NCI-H69 (cell line): ENCODE data around the gene PKNOX2.
A peak's percentile ranks its signal among the peaks of the same experiment; 100 is the strongest.

ENCODE experiments used
- DNase-seq: peaks from one replicate; lab custom pipeline; 2025; lab: John Stamatoyannopoulos, UW

The PKNOX2 gene

DNA sequence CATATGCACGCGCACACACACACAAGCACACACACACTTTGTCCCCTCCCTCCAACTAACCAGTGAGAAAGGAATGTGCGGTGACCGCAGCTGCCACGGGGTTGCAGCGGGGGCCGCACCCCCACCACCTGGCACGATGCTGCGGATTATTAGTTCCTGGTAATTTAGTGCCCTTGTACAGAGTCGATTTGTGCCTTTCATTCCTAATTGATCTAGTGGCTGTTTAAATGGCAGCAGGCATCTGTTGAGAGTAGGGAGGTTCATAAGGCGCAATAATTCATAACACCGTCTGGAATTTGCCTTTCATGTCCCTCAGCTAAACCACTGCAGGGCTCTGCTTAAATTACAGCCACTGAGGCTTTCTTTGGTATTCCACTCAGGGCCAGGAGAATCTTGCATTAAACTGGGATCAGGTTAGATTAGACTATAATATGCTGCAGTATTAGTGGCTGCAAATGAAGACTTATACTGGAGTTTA, 217.8 kb downstream of the PKNOX2 start:
- peak; percentile 80 for DNase-seq

DNA sequence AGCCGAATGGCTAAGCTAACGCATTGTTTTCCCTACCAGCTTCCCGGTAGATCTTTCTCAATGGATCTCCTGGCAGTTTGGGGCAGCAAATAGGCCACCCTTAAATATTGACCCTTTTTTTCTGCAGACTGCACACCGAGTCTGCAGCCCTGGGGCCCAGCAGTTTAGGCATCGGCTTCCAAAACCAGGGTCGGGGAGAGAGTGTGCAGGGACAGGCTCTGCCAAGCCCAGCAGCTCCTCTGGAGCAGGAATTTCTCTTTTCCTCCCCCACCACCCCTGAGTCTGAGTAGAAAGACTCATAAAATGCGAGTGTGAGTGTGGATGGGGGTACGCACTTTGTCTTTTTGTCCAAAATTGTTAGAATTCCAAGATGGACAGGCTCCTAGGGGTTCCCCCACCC, 218.3 kb downstream of the PKNOX2 start:
- no peak for DNase-seq

DNA sequence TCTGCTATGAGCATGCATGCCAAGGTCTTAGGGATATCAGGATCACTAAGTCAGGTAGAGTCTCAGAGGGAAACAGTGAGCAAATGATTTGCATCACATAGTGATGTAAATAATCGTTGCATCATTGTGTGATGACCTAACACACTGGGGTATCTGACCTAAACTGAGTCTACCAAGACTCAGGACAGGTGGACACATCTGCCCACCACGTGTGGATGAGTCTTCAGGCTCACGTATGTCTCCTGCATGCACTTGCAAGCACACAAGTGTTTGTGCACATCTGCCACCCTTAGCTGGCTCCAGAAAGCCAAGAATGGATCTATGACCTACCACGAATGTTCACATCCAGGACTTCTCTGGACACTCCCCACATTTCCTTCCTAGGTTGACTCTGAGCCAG, 220.3 kb downstream of the PKNOX2 start:
- no peak for DNase-seq

DNA sequence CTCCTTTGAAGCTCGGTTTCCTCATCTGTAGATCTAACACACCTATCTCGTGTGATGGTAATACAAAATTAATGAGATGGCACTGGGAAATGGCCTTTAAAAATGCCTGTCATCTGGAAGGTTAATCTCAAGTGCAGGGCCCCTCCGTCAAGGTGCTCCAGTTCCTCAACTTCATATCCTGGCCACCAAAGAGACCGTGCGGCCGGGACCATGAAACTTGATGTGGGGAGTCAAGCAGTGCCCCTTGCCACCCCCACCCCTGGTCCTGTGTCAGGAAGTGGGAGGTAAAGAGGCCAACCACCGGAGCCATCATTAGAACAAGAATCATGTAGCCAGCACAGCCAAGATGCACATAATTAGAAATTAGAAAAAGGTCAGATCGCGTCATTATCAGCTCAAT, 223.3 kb downstream of the PKNOX2 start:
- DNase-seq, result no peak

DNA sequence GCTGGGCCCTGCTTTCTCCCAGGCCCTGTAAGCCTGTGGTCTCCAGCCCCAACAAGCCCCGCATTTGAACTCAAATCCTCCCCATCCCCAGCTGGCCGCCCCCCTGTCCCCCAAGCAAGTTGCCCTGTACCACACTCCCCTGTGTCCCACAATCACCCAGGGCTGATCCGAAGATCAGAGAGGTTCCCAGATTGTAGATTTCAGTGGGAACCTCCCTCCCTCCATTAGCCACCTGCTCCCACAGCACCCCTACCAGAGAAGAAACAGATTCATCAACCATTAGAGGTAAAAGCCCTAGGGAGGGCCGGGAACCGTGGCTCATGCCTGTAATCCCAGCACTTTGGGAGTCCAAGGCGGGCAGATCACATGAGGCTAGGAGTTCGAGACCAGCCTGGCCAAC, 224.1 kb downstream of the PKNOX2 start:
- DNase-seq, result peak; percentile 50

DNA sequence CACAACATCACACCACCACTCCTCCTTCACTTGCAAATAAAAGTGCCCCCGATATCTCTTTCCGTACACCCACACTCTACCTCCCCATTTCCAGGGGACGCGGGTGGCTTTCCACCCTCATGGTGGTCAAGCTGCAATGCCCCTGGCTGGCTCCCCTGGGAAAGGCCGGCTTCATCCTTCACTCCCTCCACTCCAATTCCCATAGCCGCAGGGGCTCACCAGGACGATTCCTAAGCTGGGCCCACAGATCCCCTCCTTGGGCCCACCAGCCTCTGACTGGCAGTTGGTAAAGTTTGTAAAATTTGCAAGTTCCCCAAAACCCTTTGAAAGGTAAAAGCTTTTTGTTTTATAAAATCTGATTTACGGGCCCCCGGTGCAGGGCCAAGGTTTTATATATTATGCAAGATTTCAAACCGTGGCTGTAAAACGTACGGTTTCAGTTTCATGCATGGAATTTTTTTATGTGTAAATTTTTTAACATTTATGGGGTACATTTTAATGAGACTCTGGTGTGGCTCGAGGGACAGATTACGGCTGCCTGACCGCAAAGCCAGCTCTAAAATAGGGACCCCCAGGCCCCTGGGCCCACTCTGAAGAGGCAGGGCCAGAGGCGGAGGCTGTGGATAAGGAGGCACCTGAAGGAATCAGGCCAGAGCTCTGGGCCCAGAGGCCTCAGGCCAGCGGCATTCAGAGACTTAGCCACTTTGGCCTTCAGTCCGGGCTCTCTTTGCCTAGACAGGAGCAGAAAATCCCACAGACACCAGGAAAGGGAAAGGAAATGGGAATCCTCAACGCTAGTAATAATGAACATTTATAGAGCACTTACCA, 225.0 kb downstream of the PKNOX2 start:
- no peak for DNase-seq

DNA sequence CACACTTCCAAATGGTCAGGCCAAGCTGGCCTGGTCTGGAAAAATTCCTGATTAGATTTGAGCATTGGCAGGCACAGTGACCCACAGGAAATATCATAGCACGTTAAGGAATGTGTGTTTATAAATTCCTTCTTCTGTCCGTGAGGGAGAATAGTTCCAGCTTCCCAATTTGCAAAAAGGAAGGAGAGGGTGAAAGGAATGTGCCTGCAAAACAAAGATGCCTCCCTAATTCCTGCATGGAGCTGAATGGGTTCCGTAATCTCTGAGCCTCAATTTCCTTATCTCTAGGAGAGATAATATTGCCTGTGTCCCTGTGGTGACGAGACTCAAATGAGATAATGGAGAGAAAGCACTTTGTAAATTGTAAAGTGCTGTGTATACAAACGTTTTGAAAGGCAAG, 226.4 kb downstream of the PKNOX2 start:
- no peak for DNase-seq

DNA sequence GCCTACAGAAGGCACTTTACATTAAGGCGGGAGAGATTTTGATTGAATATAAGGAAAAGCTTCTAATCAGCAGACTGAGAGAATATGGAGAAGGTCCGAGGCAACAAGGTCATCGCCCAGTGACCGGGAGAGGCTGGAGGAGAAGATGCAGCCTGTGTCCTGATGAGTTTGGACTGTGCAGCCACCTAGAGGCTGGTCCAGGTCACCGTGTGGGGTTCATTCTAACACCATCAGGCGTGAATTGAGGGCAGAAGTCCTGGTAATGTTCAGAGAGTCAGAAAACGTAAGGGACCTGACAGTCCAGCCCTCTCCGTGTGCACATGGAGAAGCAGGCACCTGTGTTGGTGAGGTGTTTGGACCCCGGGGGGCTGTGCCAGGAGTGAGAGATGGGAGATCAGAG, 228.8 kb downstream of the PKNOX2 start:
- DNase-seq, result no peak

DNA sequence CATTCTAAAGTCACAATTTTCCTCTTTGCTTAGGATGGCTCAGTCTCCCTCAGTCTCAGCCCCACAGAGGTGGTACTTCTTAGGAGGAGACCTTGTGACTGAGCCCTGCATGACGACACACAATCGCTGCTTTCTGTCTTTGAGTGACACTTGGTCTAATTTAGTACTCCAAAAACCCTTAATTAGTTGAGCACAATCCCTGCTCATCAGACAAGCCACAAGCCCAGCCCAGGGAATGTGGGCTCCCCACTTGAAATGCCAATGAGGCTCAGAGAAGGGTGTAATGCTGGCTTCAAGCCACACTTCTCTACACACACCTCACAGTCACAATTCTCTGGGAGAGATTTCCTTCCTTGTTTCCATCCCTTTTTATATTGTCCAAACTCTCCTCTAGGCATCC, 229.7 kb downstream of the PKNOX2 start:
- DNase-seq, result peak; percentile 12

DNA sequence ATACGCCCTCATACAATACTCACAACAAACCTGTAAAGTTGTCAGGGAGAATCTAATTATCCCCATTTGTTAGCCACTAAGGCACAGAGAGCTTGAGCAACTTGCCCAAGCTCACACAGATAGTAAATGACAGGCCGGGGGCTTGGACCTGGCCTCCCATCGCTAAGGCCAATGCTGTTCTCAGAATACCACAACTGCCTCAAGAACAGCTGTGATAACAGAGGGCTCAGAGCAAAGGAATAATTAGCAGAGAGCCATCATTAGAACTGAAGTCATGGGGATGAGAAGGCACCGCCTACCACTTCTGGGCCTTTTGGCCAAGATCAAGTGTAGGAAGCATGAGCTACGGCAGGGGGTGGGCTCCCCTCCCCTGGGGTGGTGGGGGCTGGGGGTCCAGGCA, 232.9 kb downstream of the PKNOX2 start:
- peak; percentile 61 for DNase-seq

DNA sequence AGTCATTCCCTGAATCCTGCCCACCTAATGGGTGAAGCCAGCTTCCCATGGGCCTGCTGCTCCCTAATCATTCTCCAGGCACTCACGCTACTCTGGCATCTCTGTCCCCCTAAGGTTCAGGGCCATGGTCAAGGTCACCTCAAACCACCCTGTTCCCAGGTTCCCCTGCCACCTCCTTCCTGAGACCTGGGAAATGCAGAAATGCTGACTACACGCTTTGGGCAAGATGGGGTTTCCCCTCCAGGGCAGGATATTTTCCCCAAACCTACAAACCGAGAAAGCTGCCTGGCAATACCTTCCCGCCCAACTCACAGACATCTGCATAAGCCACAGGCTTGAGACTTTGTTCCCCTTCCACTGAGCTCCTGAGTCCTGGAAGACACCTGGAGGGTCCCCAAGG, 233.9 kb downstream of the PKNOX2 start:
- no peak for DNase-seq

DNA sequence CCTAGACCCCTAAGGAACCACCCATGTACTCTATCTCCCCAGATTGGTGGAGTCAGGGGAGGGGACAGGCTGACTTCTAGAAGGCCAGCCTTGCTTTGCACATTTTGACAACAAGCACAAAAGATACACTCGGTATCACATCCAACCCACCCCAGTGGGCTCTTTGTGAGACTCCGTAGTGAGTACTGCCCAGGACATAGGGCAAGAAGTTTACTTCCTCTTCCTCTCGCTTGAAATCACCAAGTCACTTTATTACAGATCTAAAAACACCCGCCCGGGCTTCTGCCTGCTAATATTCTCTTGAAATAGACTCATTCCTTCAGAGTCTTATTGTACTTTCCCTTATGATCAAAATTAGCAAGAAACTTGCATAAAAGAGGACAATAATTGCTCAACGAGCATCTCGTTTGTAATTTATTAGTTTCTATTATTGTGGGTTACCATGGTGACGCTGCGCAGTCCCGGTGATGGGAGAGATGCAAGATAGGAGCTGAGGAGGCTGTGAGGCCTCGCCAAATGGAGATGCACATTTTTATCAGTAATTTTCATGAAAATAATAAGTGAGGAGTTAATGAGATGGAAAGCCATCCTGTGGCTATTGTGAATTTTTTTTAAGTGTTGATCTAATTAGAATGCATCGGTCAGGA, 234.6 kb downstream of the PKNOX2 start:
- no peak for DNase-seq

DNA sequence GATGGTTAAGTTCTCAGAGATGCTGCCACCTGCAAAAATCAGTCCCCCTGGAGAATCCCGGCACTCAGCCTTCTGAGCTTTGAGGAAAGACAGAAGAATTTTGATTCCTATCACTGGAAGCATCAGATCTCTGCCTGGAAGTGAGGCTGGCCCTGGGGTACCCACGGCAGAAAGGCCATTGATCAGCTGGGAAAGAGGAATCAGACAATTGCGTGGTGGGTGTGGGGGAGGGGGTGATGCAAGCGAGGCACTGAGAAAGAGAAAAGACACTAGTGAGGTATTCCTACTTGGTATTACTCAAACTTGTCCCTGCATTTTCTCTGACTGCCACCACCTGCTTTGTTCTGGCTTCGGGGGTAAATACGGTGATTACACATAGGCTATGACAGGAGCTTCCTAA, 235.4 kb downstream of the PKNOX2 start:
- DNase-seq, result no peak

DNA sequence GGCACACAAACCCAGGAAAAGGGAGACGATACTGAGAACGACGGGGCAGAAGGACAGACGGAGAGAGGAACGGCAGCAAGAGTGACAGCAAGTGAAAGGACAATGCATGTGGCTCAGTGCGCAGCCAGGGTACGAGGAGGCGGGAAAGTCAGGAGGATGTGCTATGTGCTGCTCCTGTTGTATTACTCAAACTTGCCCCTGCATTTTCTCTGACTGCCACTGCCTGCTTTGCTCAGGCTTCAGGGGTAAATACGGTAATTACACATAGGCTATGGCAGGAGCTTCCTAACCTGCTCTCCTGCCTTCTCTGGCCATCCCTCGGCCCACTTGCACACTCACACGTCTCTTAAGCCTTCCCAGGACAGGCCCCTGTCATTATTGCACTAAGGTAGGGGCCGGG, 236.7 kb downstream of the PKNOX2 start:
- DNase-seq, result no peak

DNA sequence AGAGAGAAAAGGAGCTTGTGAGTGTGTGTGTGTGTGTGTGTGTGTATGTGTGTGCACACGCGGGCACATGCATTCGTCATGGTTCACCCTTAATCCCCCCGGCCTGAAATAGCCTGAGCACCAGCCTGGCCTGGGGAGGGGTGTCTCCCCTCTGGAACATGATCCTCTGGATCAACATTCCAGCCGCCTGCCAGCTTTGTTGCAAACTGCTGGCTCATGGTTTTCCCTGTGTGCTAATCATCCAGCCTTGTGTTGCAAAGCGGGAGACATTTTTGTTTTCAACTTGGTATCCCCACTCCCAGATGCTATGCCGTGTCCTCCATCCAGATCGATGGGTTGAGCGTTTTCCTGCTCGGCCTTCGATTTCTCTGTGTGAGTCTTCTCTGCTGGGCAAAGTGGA, 237.2 kb downstream of the PKNOX2 start:
- DNase-seq, result no peak

DNA sequence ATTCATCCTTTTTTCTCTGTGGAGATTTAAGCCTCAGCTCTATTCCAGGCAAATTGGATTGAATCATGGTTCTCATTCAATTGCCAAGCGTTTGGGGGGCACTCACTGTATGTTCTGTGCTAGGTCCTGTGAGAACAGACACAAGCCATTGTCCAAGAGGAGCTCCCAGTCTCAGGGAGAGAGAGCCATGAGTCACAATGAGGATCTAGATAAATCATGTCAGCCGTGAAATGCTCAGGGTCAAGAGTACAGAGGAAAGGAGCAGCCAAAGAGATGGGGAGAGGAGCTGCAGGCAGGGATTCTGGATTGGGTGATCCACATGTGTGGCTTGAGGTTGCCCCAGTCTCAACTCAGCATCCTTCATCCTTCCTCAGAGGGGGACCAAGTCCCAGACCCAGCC, 237.9 kb downstream of the PKNOX2 start:
- DNase-seq, result peak; percentile 18

DNA sequence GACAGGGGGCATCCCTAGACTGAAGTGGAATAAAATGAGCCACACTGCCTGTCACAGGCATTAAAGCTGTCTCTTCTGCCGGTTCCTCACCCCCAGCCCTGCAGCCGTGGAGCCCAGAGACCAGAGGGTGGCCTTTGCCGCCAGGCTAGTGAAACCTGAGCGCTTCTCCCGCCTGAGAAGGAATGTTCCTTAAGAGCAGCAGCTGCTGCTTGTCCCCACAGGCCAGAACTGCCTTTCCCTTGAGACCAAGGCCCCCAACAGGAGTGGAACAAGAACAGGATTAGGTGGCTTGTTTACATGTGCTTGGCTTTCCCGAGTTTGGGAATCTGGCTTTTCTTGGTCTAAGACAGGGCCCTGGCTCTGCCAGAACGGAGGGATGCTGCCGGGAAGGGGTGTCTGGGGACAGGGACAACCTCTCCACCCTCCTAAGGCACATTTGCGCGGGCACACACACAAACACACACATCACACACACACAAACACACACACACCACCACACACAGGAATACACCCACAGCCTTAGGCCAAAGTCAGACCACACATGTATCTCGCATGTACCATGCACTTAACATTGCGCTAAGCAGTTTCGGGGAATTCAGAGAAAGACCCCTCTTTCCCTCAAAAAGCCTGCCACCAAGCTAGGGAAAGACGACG, 239.7 kb downstream of the PKNOX2 start:
- peak; percentile 65 for DNase-seq

DNA sequence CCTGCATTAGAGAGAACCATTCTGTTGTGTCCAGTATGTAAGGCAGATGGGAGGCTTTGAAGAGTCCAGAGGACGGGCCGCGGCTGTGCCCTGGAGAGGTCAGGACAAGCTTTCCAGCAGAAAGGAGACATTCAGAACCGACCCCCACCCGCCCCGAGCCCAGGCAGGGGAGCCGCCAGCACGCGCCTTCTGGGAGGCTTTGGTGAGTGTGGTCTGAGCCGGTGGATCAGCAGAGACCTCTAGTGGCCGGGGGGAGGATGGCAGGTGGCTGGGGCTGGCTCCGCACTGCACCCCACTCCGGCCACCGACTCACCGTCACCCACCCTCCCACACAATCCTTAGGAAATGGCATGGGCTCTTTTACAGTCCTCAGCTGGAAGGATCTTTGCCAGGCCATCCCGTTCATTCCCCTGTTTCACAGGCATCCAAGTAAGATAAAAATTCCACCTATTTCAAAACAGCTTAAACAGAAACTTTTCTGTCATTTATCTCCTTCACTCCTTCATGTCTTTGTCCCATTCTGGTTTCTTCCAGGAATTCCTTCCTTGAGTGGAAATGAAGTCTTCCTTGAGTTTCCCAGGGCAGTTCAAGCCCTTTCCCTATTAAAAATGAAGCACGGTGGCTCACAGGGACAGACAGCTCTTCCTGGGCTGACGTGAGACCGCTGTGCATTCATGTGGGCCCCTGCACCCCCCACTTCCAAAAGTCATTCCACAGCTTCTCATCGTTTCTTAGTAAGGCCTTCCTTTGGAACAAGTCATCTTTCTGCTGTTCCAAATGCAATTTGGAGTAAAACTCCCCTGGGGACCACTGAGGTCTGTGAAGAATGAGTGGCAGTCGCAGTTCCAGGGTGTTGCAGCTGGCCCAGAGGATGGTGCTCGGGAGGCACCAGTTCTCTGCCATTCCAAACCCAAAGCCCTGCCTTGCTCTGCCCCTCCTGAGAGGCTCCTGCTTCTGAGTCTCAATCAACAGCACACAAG, 240.6 kb downstream of the PKNOX2 start:
- peak; percentile 69 for DNase-seq

DNA sequence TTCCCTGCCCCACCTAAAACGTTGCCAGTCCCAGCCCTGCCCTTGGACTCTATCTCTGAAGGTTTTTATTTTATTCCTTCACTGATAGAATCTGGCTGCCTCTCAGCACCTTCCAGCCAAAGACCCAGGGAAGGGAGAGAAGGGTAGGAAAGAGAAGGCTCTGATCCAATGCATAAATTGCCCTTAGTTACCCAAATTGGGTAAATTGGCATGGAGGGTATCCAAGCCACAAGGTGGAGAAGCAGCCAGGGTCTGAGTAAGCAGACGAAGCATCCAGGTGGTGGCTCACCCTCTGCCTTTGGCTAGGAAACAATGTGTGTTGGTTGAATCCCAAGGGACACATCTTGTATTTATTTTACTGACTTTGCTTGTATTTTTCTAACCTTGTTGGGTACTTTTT, 242.5 kb downstream of the PKNOX2 start:
- DNase-seq, result peak; percentile 14

DNA sequence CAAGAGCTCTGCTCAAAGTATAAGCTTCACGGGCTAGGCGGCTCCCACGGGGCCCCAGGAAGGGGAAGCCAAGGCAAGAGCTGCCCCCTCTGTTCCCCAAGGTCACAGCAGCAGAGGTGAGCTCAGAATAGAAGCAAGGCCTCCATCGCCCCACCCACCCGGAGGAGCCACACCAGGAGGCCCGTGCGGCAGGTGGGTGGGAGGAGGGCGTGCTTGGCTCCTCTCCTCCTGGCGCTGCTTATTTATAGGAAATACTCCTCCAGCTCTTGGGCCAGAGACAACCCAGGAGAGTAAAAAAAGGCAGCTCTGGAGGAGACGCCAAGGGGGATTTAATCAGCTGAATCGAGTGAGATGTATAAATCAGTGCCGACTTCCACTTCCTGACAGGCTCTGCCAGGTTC, 243.8 kb downstream of the PKNOX2 start:
- DNase-seq, result peak; percentile 33

DNA sequence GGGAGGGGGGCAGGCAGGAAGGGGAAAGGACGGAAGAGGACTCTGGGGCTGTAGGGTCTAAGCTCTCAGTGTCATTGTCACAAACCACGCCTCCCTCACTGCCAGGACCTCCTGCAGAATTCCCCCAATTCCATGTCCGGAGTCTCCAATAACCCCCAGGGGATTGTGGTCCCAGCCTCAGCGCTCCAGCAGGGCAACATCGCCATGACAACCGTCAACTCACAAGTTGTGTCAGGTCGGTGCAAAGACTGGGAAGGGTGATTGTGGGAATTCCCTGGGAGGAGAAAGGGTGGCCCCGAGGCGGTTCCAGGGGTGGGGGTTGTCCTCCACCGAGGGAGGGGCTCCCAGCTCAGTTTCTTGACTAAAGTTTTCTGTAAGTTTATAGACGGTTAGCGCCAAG, 245.5 kb downstream of the PKNOX2 start:
- peak; percentile 40 for DNase-seq

DNA sequence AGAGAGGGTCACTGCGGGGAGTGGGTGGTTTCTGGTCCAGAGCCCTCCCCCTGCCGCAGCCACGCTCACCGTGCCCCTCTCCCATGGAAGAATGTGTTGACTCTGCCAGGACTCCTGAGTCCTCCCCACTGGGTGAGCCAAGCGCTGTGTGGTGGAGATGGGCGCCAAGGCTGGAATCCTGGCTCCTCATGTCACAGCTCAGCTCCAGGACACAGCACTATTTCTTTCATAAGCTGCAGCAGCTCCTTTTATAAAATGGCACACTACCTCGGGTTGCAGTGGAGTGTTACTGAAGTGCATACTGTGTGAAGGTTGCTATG, 247.6 kb downstream of the PKNOX2 start:
- no peak for DNase-seq
